Neural progenitor cell (in vitro differentiated cells): ENCODE data around the gene BHLHA9.

Experiments used
- EZH2 ChIP-seq: fragments of 200-600 bp; sonication (generic); IDR thresholded peaks from 2 replicates; pipeline ENCODE4 v1.6.1; 2017; ENCODE audit warnings: antibody characterized with exemption, mild to moderate bottlenecking, moderate library complexity
- EZH2phosphoT487 ChIP-seq: fragments of 200-600 bp; sonication (generic); IDR thresholded peaks from 2 replicates; pipeline ENCODE4 v1.6.1; 2017; ENCODE audit warnings: antibody characterized with exemption
- TF ChIP-seq, protein P1 (sequence below): fragments of 200-600 bp; sonication (generic); IDR thresholded peaks from 2 replicates; pipeline ENCODE4 v1.5.1; 2017; ENCODE audit warnings: antibody characterized with exemption, mild to moderate bottlenecking

- no peak for TF ChIP-seq EZH2
- TF ChIP-seq, protein P1, sequence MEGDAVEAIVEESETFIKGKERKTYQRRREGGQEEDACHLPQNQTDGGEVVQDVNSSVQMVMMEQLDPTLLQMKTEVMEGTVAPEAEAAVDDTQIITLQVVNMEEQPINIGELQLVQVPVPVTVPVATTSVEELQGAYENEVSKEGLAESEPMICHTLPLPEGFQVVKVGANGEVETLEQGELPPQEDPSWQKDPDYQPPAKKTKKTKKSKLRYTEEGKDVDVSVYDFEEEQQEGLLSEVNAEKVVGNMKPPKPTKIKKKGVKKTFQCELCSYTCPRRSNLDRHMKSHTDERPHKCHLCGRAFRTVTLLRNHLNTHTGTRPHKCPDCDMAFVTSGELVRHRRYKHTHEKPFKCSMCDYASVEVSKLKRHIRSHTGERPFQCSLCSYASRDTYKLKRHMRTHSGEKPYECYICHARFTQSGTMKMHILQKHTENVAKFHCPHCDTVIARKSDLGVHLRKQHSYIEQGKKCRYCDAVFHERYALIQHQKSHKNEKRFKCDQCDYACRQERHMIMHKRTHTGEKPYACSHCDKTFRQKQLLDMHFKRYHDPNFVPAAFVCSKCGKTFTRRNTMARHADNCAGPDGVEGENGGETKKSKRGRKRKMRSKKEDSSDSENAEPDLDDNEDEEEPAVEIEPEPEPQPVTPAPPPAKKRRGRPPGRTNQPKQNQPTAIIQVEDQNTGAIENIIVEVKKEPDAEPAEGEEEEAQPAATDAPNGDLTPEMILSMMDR = no peak
- TF ChIP-seq EZH2phosphoT487 = no peak
Measured at GRCh38 chr17:1221209-1221608, 49.0 kb upstream of the BHLHA9 start.
